ENCODE results near the gene PTBP1. TPM values are rescaled to one million over a fixed set of nuclear protein-coding genes. Genes with fewer than 3 reads are reported as not detected.

The PTBP1 gene
- total RNA-seq, 2 donors from 2014 or later, result 49.4 to 73.9 TPM

- peaks cover 60% of the 10 kb centered on the region for H3K36me3 ChIP-seq
- peak; percentile 74 for DNase-seq (ENCODE audit: low spot score)
- H3K4me3 ChIP-seq, result peak overlapping the region; percentile 7 to 99
Observed at GRCh38 chr19:801030-801860, 4.0 kb downstream of the PTBP1 start.

GRCh38 chr19:801861-802497, 4.7 kb downstream of the PTBP1 start:
- Histone ChIP-seq H3K4me1 (peaks cover 3 to 51% of the 10 kb centered on the region in 2 donors), H3K9me3 (no peaks in the 10 kb centered on the region), H3K27me3 (no peaks in the 10 kb centered on the region), H3K4me3 (peak overlapping the region; percentile 7 to 99), H3K27ac (peak overlapping the region; percentile 65 to 70), H3K36me3 (peaks cover 68% of the 10 kb centered on the region)
- TF ChIP-seq, protein P1, sequence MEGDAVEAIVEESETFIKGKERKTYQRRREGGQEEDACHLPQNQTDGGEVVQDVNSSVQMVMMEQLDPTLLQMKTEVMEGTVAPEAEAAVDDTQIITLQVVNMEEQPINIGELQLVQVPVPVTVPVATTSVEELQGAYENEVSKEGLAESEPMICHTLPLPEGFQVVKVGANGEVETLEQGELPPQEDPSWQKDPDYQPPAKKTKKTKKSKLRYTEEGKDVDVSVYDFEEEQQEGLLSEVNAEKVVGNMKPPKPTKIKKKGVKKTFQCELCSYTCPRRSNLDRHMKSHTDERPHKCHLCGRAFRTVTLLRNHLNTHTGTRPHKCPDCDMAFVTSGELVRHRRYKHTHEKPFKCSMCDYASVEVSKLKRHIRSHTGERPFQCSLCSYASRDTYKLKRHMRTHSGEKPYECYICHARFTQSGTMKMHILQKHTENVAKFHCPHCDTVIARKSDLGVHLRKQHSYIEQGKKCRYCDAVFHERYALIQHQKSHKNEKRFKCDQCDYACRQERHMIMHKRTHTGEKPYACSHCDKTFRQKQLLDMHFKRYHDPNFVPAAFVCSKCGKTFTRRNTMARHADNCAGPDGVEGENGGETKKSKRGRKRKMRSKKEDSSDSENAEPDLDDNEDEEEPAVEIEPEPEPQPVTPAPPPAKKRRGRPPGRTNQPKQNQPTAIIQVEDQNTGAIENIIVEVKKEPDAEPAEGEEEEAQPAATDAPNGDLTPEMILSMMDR (IDR thresholded peaks at IDR 0.05), result no peak
- no peak for DNase-seq (ENCODE audit: low spot score)

More at GRCh38 chr19:801030-801860, 4.0 kb downstream of the PTBP1 start:
- Histone ChIP-seq H3K27me3 (no peaks in the 10 kb centered on the region), H3K9me3 (no peaks in the 10 kb centered on the region), H3K27ac (peak overlapping the region; percentile 65 to 70), H3K4me1 (peaks cover 3 to 54% of the 10 kb centered on the region in 2 donors)
- TF ChIP-seq, protein P1 (IDR thresholded peaks at IDR 0.05), result no peak

- TF ChIP-seq, protein P1 (IDR thresholded peaks at IDR 0.05), result no peak
- H3K27ac ChIP-seq, result peak overlapping the region in 1 of 2 donors; percentile 70
- H3K9me3 ChIP-seq, result no peaks in the 10 kb centered on the region
- peak overlapping the region in 1 of 2 donors; percentile 99 for H3K4me3 ChIP-seq
- no peak for DNase-seq (ENCODE audit: low spot score)
- H3K36me3 ChIP-seq, result peaks cover 74% of the 10 kb centered on the region
- H3K27me3 ChIP-seq, result no peaks in the 10 kb centered on the region
- H3K4me1 ChIP-seq, result peaks cover 3 to 51% of the 10 kb centered on the region in 2 donors
Observed at GRCh38 chr19:802498-803098, 5.3 kb downstream of the PTBP1 start.

DNA sequence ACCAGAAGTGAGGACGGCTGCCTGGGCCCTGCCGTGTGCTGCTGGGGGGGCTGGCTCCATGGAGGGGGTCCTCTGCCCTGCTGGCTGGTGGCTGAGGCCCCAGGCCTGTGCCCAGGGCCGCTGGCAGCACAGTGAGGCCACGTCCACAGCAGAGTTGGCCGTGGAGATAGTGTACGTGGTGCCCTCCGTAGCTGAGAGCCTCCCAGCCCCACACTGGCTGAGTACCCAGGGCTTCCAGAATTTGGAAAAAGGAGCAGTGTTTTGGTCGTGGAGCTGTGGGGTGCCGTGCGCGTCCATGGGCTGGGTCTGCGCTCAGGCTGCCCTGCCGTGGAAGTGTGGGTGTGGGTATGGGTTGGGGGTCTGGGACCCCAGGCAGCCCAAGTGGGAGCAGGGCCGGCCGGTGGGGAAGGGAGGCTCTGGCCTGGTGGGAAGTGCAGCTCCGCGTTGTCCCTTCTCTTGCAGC, 5.9 kb downstream of the PTBP1 start:
- peak overlapping the region in 1 of 2 donors; percentile 99 for H3K4me3 ChIP-seq

GRCh38 chr19:803686-804418, 6.6 kb downstream of the PTBP1 start:
- Histone ChIP-seq H3K9me3 (no peaks in the 10 kb centered on the region), H3K4me1 (peaks cover 3 to 45% of the 10 kb centered on the region in 2 donors), H3K36me3 (peaks cover 77% of the 10 kb centered on the region), H3K27ac (no peak overlapping the region), H3K4me3 (no peak overlapping the region), H3K27me3 (no peaks in the 10 kb centered on the region)
- DNase-seq (ENCODE audit: low spot score), result no peak
- TF ChIP-seq, protein P1 (IDR thresholded peaks at IDR 0.05), result no peak

More for the DNA sequence above, 5.9 kb downstream of the PTBP1 start:
- Histone ChIP-seq H3K9me3 (no peaks in the 10 kb centered on the region), H3K36me3 (peaks cover 77% of the 10 kb centered on the region), H3K27me3 (no peaks in the 10 kb centered on the region), H3K27ac (peak overlapping the region in 1 of 2 donors; percentile 37), H3K4me1 (peaks cover 3 to 51% of the 10 kb centered on the region in 2 donors)
- no peak for DNase-seq (ENCODE audit: low spot score)
- TF ChIP-seq, protein P1 (IDR thresholded peaks at IDR 0.05), result no peak

All from right atrium auricular region (tissue), 2 donors.